Activated T-helper 9 cell treated with anti-CD3 and anti-CD28 coated beads, Interleukin-2, amount 50 U/mL, for 16 hours (primary cell): ENCODE results near the gene TLE4.
"Not testable (repeated sequence)": the region's sequence is repeated elsewhere in the genome, so short reads cannot be mapped to it uniquely, and the experiment has no call there.

ENCODE experiments used
- DNase-seq: peaks from one replicate; pipeline ENCODE4 v3.0.0-alpha.2; 2020; ENCODE audit warnings: low read depth

Gene TLE4

DNA sequence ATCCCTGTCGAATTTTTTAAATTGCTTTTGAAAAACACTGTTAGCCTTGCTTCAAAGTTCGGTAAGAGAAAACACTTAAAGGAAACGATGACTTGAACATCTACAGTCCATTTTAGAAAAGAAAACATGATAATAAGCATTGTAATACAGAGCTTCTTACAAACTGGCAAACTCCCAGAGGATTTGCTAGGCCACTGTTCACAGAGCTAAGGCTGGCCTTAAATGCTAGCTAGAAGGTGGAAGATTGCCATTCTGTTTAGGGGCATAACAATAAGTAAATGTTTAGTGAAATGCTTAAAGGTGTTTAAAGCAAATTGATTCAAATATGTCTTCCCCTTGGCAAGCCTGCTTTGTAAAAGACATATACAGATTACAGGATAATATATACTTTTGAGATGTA, 169.6 kb downstream of the TLE4 start:
- DNase-seq: no peak

DNA sequence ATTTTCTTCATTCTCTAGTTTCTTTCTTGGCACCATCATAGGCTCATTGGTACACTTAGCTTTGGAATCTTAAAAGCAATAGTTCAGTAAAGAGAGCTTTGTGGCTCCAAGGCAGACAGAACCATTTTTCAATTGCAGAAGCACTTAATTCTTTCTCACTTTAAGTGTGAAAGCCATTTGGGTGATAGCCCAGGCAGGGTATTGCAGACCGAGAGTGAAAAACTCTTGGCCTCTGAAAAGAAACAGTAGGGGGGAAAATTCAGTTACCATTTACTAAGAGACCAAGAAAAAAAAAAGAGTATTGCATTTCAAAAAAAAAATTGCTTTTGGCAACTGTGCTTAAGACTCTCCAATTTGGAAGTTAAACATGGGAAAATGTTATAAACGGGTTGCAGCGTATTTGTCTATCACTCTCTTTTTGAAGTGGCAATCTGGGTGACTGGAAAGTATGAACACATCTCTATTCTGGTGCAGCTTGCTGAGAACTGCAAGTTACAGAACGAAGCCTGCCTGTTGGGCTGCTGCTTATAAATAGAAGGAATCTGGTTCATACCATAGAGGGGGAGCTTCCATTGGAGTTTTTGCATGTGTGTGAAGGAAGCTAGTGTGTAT, 170.5 kb downstream of the TLE4 start:
- DNase-seq: no peak

DNA sequence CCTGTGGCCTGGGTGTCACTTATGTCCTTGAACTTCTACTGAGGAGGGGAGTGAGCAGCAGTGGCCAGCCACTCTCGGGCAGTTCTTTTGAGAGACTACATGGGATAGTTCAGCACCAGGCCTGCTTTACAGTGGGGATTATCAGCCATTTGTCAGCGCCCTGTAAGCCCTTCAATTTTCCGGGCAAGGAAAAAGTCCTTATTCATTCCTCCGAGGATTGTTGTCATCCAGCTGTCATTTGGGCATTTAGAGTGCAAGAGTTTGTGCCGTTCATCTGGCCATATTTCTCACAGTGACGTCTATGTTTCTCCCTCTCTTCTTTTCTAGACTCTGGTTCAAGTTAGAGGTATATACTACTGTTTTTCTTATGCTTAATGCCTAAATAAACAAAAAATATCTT, 172.8 kb downstream of the TLE4 start:
- no peak for DNase-seq

DNA sequence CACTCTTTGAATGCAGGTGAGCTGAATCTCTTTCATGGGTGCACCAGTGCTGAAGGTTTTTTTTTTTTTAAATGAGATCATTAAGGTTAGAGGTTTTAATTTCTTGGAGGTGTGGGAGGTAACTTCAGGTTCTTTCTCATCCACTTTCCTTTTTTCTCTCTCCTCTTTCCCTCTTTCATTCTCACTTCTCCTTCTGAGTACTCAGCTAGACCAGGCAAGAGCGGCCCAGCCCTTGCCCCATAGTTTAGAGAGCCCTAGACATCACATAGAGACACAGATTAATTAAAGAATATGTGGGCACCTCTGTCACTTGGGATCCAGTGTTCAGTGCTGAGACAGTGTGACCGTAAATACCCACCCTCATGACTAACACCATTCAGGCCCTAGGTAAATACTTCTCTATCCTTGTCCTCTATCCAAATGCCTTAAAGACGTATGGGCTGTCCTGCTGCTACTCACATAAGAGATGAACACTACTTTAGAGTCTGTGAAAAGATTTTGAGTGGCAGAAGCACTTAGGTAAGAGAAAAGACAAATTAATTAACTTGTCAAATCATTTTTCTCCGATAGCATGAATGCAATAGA, 174.1 kb downstream of the TLE4 start:
- no peak for DNase-seq

DNA sequence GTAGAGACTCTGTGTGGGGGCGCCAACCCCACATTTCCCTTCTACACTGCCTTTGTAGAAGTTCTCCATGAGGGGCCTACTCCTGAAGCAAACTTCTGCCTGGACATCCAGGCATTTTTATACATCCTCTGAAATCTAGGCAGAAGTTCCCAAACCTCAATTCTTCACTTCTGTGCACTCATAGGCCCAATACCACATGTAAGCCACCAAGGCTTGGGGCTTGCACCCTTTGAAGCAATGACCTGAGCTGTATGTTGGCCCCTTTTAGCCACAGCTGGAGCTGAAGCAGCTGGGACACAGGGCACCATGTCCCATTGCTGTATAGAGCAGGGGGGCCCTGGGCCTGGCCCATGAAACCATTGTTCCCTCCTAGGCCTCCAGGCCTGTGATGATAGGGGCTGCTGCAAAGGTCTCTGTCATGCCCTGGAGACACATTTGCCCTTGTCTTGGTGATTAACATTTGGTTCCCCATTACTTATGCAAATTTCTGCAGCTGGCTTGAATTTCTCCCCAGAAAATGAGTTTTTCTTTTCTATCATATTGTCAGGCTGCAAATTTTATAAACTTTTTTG, 180.2 kb downstream of the TLE4 start:
- DNase-seq: not testable (repeated sequence)

DNA sequence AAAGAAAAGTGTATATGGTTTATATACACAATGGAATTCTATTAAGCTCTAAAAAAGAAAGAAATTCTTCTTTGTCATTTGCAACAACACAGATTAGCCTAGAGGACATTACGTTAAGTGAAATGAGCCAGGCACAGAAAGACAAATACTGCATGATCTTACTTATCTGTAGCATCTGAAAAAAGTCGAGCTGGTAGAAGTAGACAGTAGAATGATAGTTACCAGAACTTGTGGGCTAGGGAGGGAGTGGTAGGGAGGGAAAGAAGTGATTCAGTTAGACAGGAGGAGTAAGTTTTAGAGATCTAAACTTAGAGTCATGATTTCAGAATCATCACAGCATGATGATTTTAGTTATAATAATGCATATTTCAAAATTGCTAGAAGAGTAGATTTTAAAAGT, 184.6 kb downstream of the TLE4 start:
- DNase-seq: no peak

DNA sequence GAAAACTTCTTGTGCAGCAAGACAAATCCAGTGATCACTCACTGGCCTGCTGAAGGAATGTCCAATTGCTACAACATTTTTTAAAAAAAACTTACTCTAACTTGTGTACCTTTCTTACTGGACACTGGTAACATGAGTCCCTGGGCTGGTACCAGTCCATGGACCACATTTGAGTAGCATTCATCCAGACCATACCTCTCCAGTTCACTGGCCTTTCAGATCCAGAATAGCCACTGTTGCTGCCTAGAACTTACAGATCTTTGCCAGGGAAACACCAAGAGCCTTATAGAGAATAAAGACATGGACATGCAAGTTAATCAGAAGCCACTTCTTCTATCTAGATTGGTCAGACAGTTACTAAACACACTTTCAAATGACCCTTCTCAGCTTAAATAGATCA, 185.3 kb downstream of the TLE4 start:
- DNase-seq: no peak

DNA sequence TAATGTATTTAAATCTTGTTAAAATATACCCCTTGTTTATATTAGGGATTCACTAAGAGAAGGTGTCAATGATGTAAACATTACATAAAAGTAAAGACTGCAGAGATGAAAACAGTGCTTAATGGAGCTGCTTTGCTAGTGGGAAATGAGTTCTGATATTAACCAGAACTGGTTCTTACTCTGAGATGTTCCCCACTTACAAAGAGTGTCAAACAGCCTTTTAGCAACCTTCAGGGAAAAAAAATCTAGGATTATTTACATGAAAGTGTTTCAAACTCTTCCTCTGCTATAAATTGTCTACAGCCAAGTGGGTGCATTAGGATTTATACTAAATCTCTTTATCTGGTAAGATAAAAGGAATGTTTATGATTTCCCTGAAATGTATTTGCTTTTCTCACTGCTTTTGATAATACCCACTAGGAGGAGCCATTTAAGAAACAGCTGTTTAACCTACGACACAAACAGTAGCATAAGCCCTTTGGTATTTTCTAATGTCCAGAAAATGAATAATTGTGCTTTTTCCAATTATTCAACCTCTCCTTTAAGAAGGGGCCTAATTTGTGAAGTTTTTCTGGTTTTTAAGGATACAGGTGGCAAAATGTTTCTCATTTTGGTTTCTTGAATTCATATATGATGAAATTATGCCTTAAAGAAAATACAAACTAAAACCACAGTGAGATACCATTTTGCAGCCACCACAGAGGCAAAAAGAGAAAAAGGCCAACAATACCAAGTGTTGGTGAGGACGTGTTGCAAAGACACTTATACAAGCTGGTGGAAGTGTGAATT, 186.3 kb downstream of the TLE4 start:
- DNase-seq: no peak

DNA sequence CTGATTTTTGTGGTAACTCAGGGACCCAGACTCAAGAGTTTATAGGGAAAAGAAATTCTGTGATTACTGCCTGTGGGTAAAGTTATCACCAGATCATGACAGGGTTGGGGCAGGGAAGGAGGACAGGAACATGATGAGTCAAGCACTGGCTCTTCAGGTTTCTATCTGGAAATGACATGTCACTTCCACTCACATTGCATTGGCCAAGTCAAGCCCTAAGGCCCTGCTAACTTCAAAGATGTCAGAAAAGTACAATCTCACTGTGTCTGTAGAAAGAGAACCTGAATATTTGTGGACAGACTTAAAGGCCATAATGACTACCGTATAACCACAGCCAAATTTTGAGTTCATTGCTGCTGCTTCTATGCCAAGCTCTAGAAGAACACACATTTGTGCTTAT, 187.7 kb downstream of the TLE4 start:
- no peak for DNase-seq

DNA sequence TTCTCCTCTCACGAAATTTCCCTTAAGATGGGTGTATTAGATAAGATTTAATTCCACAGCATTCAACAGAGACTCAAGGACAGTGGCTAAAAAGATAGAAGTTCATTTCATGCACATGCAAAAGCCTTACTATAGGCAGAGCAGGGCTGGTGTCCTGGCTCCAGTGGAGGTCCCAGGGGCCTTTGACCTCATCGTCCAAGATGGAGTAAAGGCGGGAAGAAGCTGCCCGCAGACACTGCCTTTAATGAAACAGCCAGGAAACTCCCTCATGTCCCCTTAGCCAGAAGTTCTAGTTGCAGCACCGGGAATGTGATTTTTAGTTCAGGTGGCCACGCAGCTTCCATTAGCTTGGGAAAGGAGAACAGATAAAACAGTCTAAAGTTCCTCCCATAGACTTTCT, 190.3 kb downstream of the TLE4 start:
- no peak for DNase-seq

DNA sequence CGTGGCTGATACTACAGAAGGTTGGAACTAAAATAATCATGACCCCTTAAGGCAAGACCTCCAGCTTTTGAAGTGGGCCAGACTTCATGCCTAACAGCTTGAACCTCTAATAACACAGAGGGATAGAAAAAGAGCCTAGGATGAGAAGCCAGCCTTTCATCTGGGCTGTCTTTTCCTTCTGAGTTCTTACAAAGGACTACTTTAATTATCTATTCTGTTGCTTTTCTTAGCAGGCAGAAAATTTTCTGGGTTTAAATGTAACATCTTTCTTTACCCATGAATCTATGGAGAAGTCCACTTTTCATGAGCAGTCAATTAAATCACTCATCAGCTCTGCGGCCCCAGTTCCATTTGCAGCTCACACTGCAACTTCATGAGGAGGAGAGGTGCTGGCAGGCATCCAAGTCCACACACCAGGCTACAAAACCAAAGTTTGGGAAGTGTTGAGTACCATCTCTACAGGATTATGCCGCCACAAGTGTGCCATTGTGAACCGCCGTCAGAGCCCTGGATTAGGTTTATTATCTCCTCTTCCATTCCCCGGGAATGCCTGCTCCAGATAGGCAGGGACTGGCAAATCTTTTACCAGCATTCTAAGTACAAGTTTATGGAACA, 192.0 kb downstream of the TLE4 start:
- no peak for DNase-seq

DNA sequence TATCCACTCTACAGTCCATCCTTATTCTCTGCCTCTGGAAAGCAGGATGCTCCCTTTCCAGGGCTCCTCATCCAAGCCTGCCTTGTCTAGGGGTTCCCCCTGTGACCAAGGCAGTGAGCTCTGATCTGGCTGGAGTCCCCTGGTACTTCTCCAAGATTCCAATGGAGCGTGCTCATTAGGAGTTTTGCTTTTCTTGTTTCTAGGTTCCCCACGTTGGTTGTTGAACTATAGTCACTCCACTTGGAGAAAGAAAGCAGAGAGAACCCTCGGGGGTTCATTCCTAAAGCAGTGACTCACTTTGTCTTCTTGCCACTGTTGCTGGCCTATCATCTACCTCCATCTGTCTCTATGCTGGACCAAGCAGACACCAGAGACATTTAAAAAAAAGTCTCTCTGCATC, 192.6 kb downstream of the TLE4 start:
- no peak for DNase-seq

DNA sequence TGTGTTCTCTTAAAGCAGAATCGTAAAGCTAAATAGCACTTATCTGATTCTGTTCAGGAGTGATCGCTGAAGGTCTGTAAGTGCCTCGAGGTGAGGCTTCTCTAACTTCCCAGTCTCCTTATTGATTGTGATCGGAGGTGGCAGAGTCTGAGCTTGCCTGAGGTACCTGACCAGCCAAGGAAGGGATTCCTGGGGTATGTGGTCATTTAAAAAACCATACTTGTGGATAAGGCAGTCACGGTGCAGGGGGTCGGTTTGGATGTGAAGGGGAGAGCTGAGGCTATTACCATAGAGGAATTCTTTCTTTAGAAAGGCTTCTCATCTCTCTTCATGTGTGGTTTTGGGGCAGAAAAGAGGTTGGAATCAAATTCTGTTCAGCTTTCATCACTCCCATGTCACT, 193.7 kb downstream of the TLE4 start:
- no peak for DNase-seq

DNA sequence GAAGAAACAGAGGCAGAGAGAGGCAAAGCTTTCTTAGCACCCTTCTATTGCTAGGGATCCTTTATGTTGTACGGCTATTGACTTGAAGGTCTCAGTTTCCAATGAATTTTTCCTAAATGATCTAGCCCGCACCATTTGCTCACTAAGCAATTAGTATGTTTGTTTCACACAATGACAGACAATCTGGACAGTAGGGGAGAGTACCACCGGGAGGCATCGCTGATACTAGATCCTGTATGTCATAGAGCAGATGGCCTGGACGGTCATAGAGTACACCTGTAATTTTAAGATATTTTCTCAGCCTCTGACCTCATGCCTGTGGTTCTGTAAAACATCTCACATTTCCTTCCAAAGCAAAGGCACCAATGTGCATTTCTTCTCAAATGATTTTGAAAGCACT, 194.3 kb downstream of the TLE4 start:
- DNase-seq: no peak

DNA sequence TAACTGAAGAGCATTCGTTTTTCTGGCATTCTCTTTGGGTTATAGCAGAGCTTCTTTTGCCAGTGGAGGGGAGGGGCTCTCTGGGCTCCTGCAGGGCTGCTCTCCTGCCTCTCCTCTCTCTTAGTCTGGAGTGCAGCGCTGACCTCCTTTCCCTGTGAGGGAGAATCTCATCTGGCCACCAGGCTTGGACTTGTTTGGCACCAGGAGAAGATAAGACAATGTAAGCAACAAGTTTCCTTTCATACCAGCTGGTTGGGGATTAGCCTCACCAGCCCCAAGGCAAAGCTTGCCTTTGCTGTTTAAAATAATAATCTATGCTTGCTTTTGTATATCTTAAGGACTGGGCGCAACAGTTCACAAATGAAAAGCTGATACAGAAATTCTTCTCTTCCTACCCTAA, 196.4 kb downstream of the TLE4 start:
- DNase-seq: no peak

DNA sequence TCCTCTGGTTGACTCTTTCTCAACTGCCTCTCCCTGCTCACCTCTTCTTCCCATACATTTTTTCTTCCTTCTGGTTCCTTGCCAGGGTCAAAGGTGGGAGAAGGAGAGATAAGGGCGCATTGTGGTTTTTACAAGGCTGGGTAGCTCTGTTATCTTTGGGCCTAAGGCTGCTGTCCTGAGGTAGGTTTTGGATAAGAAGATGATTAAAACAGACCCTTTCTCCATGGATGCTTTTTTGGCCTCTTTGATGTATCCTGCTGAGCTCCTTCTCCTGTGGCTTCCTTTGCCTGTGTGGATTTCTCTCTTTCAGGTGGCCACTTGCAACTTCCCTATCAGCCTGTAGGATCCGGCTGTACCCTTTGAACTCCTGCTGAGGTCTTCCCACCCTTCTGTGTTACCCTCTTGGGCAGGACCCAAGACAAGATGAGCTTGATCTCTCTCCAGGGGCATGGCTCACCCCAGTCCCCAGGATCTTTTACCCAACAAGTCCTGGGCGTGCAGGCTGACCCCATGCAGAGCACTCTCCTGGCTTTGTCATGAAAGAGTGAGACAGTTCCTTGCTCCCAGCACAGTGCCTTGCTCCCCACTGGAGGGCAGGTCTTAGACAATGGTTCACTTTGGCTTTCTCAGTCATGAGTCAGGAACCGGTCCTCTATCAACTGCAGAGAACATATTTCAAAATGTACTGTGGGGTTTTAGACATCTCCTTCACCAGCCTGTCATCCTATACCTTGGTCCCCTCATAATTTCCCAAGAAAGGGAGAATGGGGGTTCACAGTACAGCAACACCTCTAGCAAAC, 197.9 kb downstream of the TLE4 start:
- DNase-seq: no peak

DNA sequence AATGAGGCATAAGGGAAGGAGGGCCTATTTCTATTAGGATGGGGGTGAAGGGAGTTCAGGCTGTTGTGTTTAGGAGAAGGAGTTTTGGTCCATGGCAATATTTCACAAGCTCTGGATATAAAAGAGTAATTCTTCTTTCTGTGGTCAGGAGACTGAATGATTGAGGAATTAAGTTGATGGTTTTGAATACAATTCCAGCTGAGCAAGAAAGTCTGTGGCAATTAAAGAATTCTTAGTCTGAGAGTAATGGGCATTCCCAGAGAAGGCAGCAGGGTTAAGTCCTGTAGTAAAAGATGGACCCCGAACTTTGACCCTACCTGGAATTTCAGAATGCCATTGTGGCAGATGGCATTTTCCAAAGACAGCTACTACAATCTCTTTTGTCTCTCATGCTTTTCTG, 202.6 kb downstream of the TLE4 start:
- DNase-seq: no peak
